DMS53 (cell line): ENCODE data around the gene RBM12.
A peak's percentile ranks its signal among the peaks of the same experiment; 100 is the strongest.

ENCODE experiments used
- DNase-seq: peaks from one replicate; lab custom pipeline; 2025; lab: John Stamatoyannopoulos, UW

The RBM12 gene

DNA sequence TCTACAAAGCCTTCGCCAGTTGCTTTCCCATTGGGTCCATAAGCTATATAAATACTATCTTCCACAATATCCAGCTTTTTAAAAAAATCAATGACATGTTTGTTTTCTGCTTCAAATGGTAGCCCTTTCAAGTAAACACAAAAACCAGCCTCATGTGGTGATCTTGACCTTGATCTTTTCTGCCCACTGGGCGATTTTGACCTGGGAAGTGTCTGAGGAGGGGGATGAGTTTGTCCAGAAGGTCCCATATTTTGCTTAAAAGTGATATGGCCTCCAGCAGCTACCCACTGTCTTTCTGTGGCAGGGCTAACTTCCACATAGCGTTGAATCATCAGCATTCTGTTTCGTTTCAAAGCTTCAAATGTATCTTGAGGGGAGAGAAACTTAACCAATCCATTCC lies 10.8 kb downstream of the RBM12 start:
- no peak for DNase-seq

DNA sequence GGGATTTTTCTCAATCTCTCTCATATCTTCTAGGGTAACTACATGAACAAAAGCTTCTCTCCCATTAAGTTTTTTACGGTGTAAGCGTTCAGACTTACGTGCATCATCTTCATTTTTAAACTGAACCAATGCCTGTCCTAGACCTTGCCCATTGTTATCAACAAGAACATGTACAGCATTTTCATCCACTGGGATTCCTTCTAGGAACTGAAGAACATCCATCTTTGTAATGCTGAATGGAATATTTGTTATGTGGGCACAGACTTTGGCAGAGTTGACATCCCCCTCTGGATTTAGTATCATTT lies 11.3 kb downstream of the RBM12 start:
- no peak for DNase-seq

DNA sequence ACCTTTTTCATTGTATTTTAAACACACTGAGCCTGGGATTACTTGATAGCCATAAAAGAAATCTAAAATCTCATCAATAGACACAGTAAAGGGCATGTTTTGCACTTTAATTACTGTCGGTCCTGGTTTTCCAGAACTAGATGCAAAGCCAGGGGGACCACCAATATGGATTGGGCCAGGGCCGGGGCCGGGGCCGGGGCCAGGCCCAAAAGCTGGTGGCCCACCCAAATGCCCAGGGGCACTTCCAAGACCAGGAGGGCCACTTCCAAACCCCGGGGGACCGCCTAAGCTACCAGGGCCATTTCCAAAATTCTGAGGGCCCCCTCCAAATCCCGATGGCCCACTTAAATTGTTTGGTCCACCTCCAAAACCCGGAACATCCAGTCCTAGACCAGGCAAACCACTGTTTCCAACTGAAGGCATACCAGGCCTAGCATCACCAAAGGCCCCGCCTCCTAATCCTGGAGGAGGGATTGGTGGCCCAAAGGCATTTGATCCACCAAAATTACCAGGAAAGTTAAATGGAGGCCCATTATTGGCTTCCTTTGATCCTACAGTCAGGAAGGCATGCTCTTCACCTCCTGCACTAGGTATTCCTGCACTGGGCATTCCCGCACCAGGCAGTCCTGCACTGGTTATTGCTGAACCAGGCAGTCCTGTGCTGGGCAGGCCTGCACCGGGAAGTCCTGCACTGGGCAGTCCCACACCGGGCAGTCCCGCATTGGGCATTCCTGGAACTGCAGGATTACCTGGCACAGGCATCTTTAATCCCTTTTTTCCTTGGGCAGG lies 11.9 kb downstream of the RBM12 start:
- no peak for DNase-seq

DNA sequence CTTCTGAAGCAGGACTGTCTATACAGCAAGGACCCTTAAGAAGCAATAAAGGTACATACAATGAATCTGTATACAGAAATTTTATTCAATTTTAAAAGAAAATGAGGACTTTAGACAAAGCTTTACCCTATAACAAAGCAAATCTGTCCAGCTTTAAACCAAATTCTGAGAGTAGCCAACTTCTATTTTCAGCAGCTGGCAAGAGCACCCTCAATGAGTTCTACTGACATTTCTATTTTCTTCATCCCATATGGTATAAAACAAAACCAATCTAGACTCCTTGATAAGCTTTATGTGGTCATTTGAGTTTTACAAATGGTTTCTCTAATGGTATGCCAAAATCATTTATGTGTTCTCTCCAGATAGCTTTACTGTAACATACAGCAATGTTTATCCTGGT lies 12.7 kb downstream of the RBM12 start:
- no peak for DNase-seq

DNA sequence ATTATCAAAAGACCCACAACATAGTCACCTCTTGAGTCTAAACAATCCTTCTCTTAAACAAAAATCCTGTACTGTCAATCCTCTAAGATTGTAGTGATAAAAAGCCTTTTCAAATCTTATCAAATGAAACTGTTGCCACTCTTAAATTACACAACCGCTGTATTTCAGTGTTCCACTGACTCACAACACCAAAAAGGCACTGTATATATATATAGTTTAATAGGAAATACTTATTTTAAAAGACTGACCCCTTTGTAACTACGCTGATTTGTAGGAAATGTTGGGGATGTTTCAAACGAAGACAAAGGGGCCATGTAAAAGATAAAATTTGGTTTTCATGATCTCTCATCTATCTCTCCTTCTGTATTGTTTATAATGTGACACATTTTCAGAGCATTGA lies 14.1 kb downstream of the RBM12 start:
- no peak for DNase-seq

DNA sequence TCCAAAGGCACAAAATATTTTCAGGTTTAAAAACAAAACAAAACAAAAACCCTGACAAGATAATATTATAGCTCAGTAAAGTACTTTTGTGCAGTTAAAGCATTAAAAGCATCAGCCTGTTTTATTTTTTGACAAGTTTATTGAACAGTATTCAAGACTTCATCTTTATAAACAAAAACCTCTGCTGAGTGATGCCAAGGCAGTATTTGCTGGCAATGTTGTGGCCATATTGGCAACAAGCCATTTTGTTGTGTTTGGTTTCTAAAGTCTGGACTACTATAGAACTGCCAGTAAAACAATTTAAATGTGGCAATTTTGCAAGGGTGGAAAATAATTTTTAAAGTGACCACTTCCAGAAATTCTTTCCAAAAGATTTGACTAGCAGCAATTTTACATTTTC lies 15.9 kb downstream of the RBM12 start:
- no peak for DNase-seq

DNA sequence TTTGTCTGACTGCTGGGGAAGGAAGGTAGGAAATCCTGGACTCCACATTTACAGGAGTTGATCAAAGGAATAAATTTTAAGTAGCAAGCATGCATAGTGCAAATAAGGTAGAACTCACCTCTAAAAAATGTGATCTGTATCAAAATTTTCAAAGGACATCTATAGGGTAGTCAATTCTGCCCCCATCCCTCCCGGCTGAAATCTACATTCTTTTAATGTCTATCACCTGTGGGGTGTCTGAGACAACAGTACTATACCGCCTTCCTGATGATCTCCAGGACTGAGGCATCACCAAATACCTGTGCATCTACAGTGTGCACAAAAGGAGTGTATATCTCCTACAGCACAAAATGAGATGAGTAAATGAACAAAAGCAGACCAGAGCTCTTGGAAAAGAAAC lies 19.9 kb downstream of the RBM12 start:
- no peak for DNase-seq

DNA sequence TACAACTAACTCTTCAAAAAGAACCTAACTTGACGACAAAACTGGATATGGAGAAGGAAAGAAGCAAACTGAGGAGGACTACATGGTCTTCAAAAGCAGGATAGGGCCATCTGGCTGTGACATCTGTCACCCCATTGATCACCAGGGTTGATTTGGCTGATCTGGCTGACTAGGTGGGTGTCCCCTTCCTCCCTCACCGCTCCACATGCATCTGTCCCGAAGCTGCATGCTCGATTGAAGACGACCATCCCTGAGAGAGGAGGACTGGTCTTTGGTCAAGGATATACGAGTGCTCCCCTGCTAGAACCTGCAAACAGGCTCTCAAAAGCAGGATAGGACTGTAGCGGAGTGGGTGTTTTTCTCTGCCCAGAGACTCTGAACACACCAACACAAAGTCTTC lies 21.7 kb downstream of the RBM12 start:
- DNase-seq, result no peak

DNA sequence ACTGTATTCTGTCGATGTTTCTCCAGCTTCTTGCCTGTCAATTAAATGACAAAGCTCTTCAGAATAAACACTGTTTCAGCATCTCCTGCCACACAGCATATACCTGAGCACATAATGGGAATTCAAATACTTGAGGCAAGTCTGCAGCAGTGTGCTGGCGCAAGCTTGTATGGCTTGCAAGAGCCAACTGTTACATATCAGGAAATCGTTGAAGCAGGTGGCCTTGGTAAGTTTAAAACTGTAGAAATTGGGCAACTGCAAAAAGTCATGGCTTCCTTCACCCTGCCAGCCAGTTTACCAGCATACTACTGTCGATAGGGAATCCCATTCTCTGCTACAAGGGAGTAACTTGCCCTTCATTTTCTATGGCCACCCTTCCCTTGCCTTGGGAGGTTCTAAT lies 23.0 kb downstream of the RBM12 start:
- no peak for DNase-seq

DNA sequence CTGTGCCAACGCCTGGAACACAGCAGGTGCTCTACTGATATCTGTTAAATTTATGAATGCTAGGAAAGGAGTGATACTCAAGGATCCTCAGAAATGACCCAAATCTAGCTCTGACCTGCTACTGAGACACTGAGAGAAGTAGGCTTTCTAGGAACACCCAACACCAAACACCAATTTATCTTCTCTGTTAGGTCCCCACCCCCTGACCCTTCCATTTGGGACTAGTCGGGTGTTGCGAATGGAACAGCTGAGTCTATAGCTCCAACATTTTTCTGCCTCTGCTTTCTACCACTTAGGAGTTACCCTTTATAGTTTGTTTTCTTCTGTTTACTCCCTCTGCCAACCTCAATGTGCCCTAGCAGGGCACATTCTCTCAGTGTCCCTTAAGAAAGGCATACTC lies 24.0 kb downstream of the RBM12 start:
- no peak for DNase-seq

DNA sequence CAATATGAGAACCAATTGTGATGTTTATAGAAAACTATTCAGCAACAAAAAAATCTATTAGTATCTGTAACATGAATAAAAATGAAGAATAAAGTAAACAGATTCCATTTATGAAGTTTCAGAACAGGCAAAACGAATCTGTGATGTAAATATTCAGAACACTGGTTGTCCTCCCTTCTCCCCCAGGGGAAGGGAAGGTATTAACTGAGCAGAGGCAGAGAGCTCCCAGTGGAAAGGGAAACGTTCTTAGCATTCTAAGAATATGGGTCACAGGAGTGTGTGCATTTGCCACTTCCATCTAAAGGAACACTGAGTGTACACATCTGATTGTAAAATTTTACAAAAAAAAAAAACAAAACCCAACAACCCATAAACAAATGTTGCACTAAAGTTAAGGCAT lies 25.9 kb downstream of the RBM12 start:
- no peak for DNase-seq

DNA sequence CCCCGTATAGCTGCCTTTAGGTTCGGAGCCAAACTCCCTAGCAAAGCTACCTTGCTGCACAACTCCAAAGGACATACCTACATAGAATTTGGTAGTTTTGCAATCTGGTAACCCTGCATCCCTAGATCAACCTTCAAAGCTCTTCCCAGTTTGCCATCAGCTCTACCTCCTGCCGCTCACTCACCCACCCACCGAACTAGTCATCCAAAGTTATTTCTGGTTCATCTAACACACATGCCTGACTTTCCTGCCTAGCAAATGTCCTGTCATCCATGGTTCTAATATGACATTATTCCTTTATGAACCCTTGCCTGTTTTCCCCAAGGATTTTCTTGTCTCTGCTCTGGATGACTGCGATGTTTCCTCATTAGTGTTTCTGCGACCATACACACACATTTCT lies 27.4 kb downstream of the RBM12 start:
- no peak for DNase-seq

DNA sequence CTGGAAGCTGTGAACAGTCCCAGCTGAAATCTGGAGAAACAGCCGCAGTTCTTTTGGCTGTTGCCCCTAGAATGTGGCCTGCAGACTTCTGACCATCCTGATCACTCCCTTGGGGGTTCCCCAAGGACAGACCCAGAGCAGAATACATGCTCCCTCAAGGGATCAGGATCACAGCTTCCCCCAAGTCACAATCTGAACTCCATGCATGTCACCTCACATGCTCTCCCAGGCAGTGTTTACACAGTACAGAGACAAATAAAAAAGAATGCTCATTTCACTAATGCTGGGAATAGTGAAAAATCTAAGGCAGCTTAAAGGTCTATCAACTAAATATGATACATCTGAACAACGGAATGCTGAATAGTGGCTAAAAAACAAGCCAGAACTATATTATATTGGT lies 28.6 kb downstream of the RBM12 start:
- no peak for DNase-seq

DNA sequence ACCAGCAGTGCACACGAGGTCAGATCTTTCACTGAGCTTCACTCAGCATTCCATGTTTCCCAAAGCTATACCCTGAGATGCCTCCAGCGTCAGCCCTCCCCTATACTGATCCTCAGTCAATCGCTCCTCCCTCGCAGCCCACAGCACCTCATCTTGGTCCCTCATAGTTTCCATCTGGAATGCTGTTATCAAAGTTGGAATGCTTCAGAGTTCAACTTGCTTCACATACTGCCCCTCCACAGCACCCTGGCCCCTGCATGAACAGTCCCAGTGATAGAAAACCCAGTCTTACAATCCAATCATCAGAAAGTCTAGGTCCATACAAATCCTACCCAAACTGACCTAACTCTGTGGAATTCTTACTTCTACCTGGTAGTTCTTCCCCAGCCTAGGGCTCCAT lies 29.0 kb downstream of the RBM12 start:
- no peak for DNase-seq

DNA sequence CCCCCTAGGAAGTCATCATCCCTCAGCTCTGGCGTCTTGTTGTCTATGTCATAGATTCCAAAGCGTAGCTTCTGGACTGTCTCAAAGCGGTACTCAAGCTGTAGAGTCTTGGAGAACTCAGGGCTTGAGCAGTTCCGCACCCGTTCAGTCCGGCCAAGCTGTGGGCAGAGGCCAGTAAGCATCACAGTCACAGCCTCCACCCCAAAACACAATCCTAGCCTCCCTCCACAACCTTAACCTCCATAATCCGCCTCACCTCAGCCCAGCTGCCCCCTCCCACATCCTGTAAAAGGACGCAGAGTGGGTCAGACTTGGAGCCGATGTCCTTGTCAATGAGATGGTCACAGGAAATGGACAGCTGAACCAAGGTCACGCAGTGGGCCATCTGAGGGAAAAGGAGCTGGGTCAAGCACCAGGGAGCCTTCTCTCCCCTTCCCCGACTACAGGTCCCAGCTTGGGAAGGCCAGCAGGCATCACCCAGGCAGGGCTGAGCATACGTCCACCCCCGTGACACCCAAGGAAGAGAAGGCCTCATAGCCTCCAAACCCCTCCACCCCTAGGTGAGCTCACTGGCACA lies 32.1 kb downstream of the RBM12 start:
- no peak for DNase-seq

DNA sequence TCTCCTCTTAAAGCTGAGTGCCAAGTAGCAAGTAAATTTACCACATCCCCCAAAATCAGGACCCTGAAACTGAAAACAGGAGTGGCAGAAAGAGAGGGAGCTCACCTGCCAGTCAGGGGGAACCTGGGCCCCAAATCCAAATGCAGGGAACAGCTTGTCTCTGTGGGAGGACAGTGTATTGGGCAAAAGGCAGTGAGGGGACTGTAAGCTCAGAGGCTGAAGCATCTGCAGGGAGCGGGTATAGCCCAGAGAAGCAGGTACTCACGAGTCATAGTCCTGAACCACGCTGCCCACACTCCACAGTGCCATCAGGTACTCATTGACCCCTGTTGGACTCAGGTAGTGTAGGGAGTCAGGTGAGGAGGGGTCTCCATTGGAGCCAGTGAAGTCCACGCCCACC lies 34.1 kb downstream of the RBM12 start:
- no peak for DNase-seq

DNA sequence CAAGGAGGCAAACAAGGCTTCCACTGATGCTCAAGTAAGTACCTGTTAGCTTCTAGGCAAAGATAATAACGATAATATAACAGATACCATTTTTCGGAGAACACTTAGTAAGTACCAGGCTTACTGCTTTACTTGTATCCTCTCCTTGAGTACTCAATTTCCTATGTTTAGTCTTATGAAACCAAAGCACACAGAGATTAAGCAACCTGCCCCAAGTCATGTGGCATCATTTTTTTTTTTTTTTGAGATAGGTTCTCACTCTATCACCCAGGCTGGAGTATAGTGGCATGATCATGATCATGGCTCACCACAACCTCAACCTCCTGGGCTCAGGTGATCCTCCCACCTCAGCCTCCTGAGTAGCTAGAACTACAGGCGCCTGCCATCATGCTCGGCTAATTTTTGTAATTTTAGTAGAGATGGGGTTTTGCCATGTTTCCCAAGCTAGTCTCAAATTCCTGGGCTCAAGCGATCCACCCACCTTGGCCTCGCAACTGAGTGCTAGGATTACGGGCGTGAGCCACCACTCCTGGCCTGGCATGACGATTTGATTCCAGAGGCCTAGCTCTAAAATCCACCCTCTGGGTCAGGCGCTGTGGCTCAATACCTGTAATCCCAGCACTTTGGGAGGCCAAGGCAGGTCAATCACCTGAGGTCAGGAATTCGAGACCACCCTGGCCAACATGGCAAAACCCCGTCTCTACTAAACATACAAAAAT lies 35.1 kb downstream of the RBM12 start:
- no peak for DNase-seq

DNA sequence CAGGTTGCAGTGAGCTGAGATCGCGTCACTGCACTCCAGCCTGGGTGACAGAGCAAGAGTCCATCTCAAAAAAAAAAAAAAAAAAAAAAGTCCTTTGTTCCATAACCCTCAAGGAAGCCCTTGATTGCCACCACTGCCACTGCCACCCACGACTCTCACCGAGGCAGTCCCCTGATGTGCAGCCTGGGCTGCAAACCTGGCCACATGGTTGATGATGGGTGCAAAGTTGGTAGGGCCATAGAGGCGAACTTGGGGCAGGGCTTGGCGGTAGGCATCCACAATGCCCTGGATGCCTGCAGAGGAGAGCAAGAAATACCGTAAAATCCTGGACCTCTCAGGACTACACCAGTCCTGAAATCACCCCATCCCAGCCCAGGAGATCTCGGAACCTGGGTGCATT lies 37.6 kb downstream of the RBM12 start:
- DNase-seq, result no peak

DNA sequence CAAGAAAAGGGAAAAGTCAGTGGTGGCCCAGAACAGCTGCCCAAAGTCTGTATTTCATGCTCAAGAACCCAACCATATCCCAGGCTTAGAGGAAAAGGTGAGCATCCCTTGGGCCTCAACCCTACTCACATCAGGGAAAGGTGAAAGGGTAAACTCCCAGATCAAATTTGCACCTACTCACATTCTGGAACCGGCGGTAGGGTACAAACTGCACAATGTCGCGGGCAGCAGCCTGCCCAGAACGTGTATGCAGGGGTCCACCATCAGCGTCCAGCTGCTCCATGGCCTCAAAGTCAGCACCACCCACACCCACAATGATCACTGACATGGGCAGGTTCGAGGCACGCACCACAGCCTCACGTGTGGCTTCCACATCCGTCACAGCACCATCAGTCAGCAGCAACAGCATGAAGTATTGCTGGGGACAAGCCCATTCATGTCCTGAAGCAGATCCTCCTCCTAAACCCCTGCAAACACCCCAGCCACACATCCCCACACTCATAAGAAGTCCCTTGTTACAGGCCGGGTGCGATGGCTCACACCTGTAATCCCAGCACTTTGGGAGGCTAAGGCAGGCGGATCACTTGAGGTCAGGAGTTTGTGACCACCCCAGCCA lies 38.2 kb downstream of the RBM12 start:
- no peak for DNase-seq

DNA sequence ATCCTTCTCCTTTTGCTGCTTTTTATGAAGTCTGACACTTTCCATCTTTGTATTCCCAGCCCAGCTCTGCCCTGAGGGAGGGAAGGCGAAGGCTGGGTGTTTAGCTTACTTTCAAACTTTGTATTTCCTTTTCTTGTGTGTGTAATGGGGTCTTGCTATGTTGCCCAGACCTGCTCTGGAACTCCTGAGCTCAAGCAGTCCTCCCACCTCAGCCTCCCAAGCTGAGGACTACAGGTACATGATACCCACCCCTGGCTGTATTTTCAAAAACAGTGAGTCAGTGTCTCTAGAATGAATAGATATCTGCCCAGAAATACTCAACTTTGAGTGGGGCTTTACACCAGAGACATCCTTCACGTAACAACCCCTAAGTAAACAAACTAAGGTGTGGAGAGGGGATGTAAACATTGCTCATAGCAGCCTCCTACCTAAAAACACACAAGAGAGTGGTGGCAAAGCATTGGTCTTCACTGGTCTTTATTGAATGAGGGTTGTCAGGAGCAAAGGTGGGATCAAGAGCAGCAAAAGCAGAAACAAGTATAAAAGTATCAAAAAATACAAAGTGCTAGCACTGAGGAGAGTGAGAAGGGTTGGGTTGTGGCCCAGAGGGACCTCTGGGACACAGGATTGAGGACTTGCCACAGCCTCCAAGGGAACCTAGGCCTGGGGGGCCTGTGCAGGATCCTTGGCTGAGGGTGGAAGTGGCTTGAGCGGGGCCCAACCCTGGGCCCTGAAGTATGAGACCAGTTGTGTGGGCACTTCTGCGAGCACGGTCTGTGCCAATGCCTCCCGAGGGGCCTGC lies 38.9 kb downstream of the RBM12 start:
- DNase-seq, result peak; percentile 90

DNA sequence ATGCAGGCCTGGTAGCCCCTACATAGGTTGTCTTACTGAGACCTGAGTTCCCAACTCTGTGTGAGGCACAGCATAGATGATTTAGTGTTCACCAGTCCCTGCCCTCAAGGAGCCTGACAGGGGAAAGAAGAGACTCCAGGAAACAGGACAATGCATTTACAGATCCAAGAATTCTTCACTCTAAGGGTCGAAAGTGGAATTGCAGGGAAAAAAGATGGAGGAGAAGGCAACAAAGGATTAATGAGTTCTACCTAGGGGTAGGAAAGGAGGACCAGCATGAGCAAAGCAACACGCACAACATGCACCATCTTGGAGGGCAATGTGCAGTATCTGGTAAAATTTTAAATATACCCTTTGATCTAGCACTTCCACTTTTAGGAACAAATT lies 43.1 kb downstream of the RBM12 start:
- peak; percentile 35 for DNase-seq

DNA sequence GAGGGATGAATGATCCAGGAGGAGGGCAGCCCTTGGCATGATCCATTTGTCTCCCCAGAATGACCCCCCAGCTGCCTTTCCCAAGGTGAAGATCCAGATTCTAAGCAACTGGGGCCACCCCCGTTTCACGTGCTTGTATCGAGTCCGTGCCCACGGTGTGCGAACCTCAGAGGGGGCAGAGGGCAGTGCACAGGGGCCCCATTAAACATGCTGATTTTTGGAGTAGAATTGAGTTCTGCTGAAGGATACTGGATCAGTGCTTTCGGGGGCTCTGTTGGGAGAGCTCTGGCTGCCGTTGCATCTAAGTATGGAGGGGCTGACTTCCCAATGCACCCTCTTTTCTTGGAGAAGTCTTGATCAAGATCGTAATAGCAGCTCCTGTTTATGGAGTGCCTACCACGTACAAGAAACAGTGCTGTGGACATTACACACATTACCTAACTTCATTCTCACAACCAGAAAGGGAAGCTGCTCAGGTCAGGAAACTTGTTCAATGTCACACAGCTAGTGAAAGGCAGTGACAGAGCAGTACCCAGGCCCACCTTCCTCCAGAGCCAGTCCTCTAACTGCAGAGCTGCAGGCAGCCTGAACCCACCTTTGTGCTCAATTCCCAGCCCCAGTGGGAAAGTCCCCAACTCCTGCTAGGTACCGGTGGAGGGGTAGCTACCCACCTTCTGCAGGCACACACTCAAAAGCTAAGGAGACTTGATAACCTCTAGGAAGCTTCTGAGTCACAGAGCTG lies 43.7 kb downstream of the RBM12 start:
- no peak for DNase-seq
